Mucosa of rectum (tissue), 2 donors: ENCODE results near the gene POMGNT1.

Experiments
- H3K27ac ChIP-seq, 2 donors: one replicate each; pipeline ENCODE4 v1.7.0; 2013; ENCODE audit warnings: inconsistent platforms in 2 of 2, low read depth in 2 of 2, low read length in 2 of 2
- H3K27me3 ChIP-seq, 2 donors: one replicate each; pipeline ENCODE4 v1.7.0; 2013; ENCODE audit warnings: low read length in 2 of 2; ENCODE audit not compliant: control insufficient read depth in 2 of 2, insufficient read depth in 2 of 2
- H3K36me3 ChIP-seq, 2 donors: one replicate each; pipeline ENCODE4 v1.7.0; 2013; ENCODE audit warnings: low read length in 2 of 2; ENCODE audit not compliant: control insufficient read depth in 2 of 2, insufficient read depth in 2 of 2
- H3K4me1 ChIP-seq, 2 donors: one replicate each; pipeline ENCODE4 v1.7.0; 2013; ENCODE audit warnings: low read length in 2 of 2, mild to moderate bottlenecking in 1 of 2; ENCODE audit not compliant: control insufficient read depth in 2 of 2, insufficient read depth in 2 of 2
- H3K4me3 ChIP-seq, 2 donors: one replicate each; pipeline ENCODE4 v1.7.0; 2013; ENCODE audit warnings: low read length in 2 of 2
- H3K9ac ChIP-seq, 2 donors: one replicate each; pipeline ENCODE4 v1.7.0; 2013; ENCODE audit warnings: low read length in 2 of 2, low read depth in 1 of 2, mild to moderate bottlenecking in 1 of 2
- H3K9me3 ChIP-seq, 2 donors: one replicate each; pipeline ENCODE4 v1.7.0; 2013; ENCODE audit warnings: low read length in 2 of 2; ENCODE audit not compliant: control insufficient read depth in 2 of 2
- donor health status: healthy.
- donor health status: Normal muscosa, but diverticular disease.

The POMGNT1 gene

GRCh38 chr1:46174448-46175231 lies 23.6 kb downstream of the POMGNT1 start, which contains the start of gene TSPAN1:
TSPAN1 (plus strand) TSS chr1:46175087; CDS start chr1:46181108, 6,021 bp downstream.
- no peaks in the 10 kb centered on the region for H3K9me3 ChIP-seq
- H3K9ac ChIP-seq: no peak within 1 kb of the TSS
- no peak within 1 kb of the TSS for H3K4me3 ChIP-seq
- no peak within 1 kb of the TSS for H3K27ac ChIP-seq
- H3K27me3 ChIP-seq: no peaks in the 10 kb centered on the region
- H3K4me1 ChIP-seq: peaks cover 14 to 20% of the 10 kb centered on the region in 2 donors
- no peaks in the 10 kb centered on the region for H3K36me3 ChIP-seq

DNA sequence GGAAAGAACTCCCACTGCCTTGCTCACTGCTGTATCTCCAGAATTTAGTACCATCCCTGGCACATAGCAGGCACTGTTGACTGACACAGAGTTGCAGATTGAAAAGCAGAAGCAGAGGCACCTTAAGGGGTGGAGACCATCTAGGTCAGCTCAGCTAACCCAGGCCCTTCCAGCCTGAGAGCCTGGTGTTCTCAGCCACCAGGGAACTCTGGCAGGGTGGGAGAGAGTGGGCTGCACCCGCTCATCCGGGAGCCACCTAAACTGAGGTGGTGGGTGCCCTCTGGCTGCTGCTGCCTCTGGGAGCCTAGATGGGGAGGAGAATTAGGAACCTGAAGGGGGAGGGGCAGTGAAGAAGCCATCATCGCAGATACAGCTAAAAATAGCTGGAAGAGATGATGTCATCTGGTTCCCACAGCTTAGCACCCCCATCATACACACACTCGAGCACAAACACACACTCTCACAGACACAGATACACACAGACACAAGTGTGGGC lies 24.8 kb downstream of the POMGNT1 start:
- Histone ChIP-seq H3K4me3 (no peak overlapping the region), H3K4me1 (peaks cover 7 to 18% of the 10 kb centered on the region in 2 donors), H3K27ac (no peak overlapping the region), H3K9me3 (no peaks in the 10 kb centered on the region), H3K27me3 (no peaks in the 10 kb centered on the region), H3K9ac (no peak overlapping the region), H3K36me3 (no peaks in the 10 kb centered on the region)

- H3K9me3 ChIP-seq: no peaks in the 10 kb centered on the region
- no peaks in the 10 kb centered on the region for H3K36me3 ChIP-seq
- H3K4me1 ChIP-seq: peaks cover 9 to 19% of the 10 kb centered on the region in 2 donors
- no peaks in the 10 kb centered on the region for H3K27me3 ChIP-seq
- H3K4me3 ChIP-seq: no peak overlapping the region
- no peak overlapping the region for H3K9ac ChIP-seq
- no peak overlapping the region for H3K27ac ChIP-seq
Measured at GRCh38 chr1:46172321-46172720, 25.9 kb downstream of the POMGNT1 start.

GRCh38 chr1:46171871-46172270 lies 26.4 kb downstream of the POMGNT1 start:
- no peaks in the 10 kb centered on the region for H3K9me3 ChIP-seq
- peak overlapping the region in 1 of 2 donors; percentile 9 for H3K27ac ChIP-seq
- peaks cover 11 to 23% of the 10 kb centered on the region in 2 donors for H3K4me1 ChIP-seq
- H3K9ac ChIP-seq: no peak overlapping the region
- H3K4me3 ChIP-seq: no peak overlapping the region
- no peaks in the 10 kb centered on the region for H3K27me3 ChIP-seq
- H3K36me3 ChIP-seq: no peaks in the 10 kb centered on the region

GRCh38 chr1:46171351-46171750 lies 26.9 kb downstream of the POMGNT1 start:
- H3K9ac ChIP-seq: no peak overlapping the region
- H3K9me3 ChIP-seq: no peaks in the 10 kb centered on the region
- no peak overlapping the region for H3K4me3 ChIP-seq
- peaks cover 11 to 27% of the 10 kb centered on the region in 2 donors for H3K4me1 ChIP-seq
- H3K36me3 ChIP-seq: no peaks in the 10 kb centered on the region
- no peak overlapping the region for H3K27ac ChIP-seq
- H3K27me3 ChIP-seq: peaks cover 0 to 4% of the 10 kb centered on the region in 2 donors

DNA sequence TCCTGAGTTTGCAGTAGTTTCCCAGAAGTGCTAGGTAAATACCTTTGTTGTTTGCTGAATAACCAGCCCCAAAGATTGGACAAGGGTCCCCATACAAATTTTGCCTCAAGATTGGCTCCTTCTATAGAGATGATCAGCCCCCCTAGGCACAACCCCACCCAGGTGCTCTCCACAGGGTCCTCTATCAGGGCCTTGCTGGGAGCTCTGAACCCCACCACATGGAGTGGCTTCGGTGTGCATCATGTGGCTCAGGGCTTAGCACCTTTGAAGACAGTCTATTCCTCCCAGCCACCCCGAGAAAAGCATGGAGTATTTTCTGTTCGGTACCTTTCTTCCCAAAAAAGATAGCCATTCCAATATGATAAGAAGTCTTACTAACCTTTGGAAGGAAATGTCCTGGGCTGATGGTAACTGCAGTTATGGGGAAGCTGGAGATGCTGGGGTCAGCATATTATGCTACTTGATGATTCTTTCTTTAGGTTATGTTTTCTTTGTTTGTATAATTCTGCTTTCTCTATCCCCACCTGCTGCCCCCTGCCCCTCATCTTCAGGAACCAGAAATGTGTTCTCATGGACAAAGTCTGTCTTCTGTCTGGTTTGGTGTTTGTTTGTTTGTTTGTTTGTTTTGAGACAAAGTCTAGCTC lies 28.3 kb downstream of the POMGNT1 start:
- H3K27ac ChIP-seq: no peak overlapping the region
- H3K36me3 ChIP-seq: no peaks in the 10 kb centered on the region
- H3K9ac ChIP-seq: no peak overlapping the region
- H3K4me1 ChIP-seq: peaks cover 11 to 25% of the 10 kb centered on the region in 2 donors
- H3K4me3 ChIP-seq: no peak overlapping the region
- H3K27me3 ChIP-seq: peaks cover 0 to 4% of the 10 kb centered on the region in 2 donors
- H3K9me3 ChIP-seq: no peaks in the 10 kb centered on the region

DNA sequence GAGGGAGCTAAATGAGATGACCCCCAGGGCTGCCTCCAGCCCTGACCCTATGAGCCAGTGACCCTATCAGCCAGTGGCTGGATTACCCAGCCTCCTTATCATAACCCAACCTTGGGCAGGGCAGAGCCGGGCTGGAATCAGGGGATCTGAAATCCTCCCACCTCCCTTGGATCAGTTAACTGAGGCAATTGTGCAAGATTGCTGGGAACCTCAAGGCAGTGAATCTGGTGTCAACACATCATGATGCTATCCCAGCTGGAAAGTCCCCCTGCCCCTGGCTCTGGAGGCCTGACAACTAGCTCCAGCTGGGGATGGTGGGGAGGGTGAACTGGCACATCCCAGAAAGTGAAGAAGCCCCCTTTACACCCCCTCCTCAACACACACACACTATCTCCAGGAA lies 29.8 kb downstream of the POMGNT1 start:
- H3K9me3 ChIP-seq: no peaks in the 10 kb centered on the region
- no peak overlapping the region for H3K27ac ChIP-seq
- no peaks in the 10 kb centered on the region for H3K36me3 ChIP-seq
- peaks cover 8 to 16% of the 10 kb centered on the region in 2 donors for H3K4me1 ChIP-seq
- no peak overlapping the region for H3K4me3 ChIP-seq
- H3K9ac ChIP-seq: no peak overlapping the region
- peaks cover 3 to 4% of the 10 kb centered on the region in 2 donors for H3K27me3 ChIP-seq

DNA sequence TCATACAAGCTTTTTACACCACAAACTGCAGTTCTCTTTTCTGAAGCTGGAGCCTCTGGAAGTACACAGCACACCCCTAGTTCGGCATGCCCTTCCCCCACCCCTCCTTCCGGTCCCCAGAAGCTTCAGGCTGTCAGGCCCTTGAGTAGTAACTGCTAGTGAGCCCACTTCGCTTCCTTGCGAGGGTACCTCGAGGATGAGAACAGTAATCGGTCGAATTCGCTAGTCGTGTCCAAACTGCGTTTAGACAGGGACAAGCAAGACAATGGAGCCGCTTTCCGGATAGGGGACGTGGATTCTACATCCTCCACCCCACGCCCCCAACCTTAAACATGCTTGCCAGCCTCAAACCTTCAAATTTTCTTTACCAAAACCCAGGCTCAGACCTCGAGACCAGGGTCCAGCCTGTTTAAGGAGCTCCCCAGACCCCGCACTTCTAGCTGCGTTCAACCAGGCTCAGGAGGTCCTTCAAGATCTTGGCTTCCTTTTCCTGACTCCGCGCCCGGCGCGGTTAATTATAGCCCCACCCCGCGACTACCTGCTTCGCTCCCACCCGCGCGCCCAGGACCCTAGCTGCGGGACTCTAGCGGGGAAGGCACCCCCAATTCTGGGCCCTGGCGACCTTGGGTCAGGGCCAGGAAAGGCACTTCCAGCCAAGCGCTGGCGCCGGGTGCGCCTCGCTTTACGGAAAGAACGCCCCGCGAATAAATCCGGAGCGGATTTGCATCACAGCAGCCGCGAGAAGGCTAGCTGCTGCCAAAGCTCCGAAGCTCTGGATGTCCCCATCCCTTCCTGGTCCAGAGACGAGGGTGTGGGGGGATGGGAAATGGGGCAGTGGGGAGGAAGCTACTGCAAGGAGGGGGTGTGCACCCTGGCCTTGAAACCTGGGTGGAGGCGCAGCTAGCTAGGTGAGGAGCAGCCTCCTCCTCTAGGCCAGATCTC lies 31.4 kb downstream of the POMGNT1 start:
- H3K27me3 ChIP-seq: peaks cover 3 to 4% of the 10 kb centered on the region in 2 donors
- H3K4me1 ChIP-seq: peaks cover 5 to 13% of the 10 kb centered on the region in 2 donors
- no peaks in the 10 kb centered on the region for H3K9me3 ChIP-seq
- H3K27ac ChIP-seq: peak overlapping the region; percentile 43 to 57
- peak overlapping the region; percentile 35 to 61 for H3K9ac ChIP-seq
- peak overlapping the region; percentile 43 to 69 for H3K4me3 ChIP-seq
- H3K36me3 ChIP-seq: no peaks in the 10 kb centered on the region

DNA sequence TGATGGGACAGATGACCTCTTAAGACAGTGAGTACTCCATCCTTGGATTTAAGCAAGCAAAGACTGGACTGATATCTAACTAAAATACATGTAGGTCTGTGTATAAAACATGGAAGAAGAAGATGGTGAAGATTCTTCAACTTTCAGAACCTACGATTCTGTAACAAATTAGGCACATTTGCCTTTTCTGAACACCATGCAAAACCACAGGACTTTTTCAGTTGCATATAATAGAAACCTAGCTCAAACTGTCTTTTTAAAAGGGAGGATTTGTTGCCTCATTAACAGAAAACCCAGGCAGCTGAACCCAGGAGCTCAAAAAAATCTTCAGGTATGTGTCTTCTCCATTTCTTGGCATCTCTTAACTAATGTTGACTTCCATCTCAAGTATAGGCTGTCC lies 38.0 kb downstream of the POMGNT1 start:
- Histone ChIP-seq H3K9me3 (no peaks in the 10 kb centered on the region), H3K4me1 (no peaks in the 10 kb centered on the region), H3K27me3 (peaks cover 0 to 3% of the 10 kb centered on the region in 2 donors), H3K9ac (no peak overlapping the region), H3K27ac (no peak overlapping the region), H3K36me3 (no peaks in the 10 kb centered on the region), H3K4me3 (no peak overlapping the region)
